GM12891 (cell line): Measurements from ENCODE around the gene SLC22A23.

Experiments used
- PAX5 ChIP-seq: IDR thresholded peaks from 2 replicates; pipeline ENCODE4 v1.6.1; 2011; ENCODE audit warnings: low read length, moderate library complexity, mild to moderate bottlenecking; ENCODE audit not compliant: insufficient read depth, severe bottlenecking
- POLR2A ChIP-seq: IDR thresholded peaks from 2 replicates; pipeline ENCODE4 v1.6.1; 2011; ENCODE audit warnings: low read depth, low read length, control low read depth
- POLR2AphosphoS5 ChIP-seq: IDR thresholded peaks from 2 replicates; pipeline ENCODE4 v1.6.1; 2011; ENCODE audit warnings: low read depth, low read length, control low read depth
- POU2F2 ChIP-seq: IDR thresholded peaks from 2 replicates; pipeline ENCODE4 v1.6.1; 2011; ENCODE audit warnings: low read depth, mild to moderate bottlenecking, control low read depth, low read length, moderate library complexity
- SPI1 ChIP-seq: IDR thresholded peaks from 2 replicates; pipeline ENCODE4 v1.6.1; 2011; ENCODE audit warnings: low read depth, low read length, control low read depth
- TAF1 ChIP-seq: IDR thresholded peaks from 2 replicates; pipeline ENCODE4 v1.6.1; 2011; ENCODE audit warnings: low read depth, low read length, control low read depth

DNA sequence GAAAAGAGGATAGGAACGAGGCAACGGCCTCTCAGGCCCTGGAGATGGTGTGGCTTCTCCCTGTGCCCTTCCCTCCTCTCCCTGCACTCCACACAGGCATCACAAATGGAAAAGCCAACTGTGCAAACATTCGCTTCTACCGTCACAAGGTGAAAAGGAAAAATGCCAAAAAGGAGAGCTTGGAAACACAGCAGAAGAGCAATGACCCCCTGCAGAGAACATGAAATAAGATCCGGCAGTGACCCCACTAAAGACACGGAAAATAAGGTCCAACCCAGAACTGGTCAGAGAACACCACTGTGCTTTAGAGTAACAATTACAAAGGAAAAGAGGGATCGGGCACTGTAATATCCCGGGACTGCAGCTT, 63.0 kb downstream of the SLC22A23 start:
- TF ChIP-seq POLR2A (no peak), POLR2AphosphoS5 (no peak), SPI1 (no peak), TAF1 (no peak), POU2F2 (no peak), PAX5 (no peak)
